Right atrium auricular region (tissue), 2 donors: ENCODE results near the gene FHDC1. TPM values are rescaled to one million over a fixed set of nuclear protein-coding genes. Genes with fewer than 3 reads are reported as not detected.
A peak's percentile ranks its signal among the peaks of the same experiment; 100 is the strongest.
"Not testable (repeated sequence)": the region's sequence is repeated elsewhere in the genome, so short reads cannot be mapped to it uniquely, and the experiment has no call there.

Experiments used
- DNase-seq: peaks from one replicate; pipeline ENCODE4 v3.0.0-alpha.2; 2019; ENCODE audit warnings: low spot score
- H3K27ac ChIP-seq, 2 donors: fragments of 200-600 bp; sonication (generic); 1 replicate in 1 of 2; 2 replicates in 1 of 2; pipeline ENCODE4 v1.5.1; 2016 to 2019
- H3K27me3 ChIP-seq, 2 donors: fragments of 200-600 bp; sonication (generic); one replicate each; pipeline versions ENCODE4 v1.5.1 to v1.6.0; 2017 to 2019
- H3K36me3 ChIP-seq: fragments of 200-600 bp; sonication (generic); one replicate; pipeline ENCODE4 v1.5.1; 2016
- H3K4me1 ChIP-seq, 2 donors: fragments of 200-600 bp; sonication (generic); one replicate each; pipeline versions ENCODE4 v1.5.1 to v1.6.0; 2017 to 2019
- H3K4me3 ChIP-seq, 2 donors: fragments of 200-600 bp; sonication (generic); 1 replicate in 1 of 2; 2 replicates in 1 of 2; pipeline ENCODE4 v1.5.1; 2017 to 2019; ENCODE audit warnings: mild to moderate bottlenecking in 1 of 2, moderate library complexity in 1 of 2
- H3K9me3 ChIP-seq, 2 donors: fragments of 200-600 bp; sonication (generic); one replicate each; pipeline ENCODE4 v1.5.1; 2019
- CTCF ChIP-seq, 2 donors: fragments of 200-600 bp; sonication (generic); IDR thresholded peaks; one replicate each; pipeline ENCODE4 v1.5.1; 2019; ENCODE audit warnings: antibody characterized with exemption in 2 of 2
- total RNA-seq, 2 donors: library from RNA; depleted of rRNA; stranded (reverse); fragments of >200 nt; gene quantifications; one replicate each; pipeline ENCODE4 v1.1.0, GENCODE V29; 2016

FHDC1 gene
- total RNA-seq = under 1 TPM; 0.33 to 0.90 TPM

GRCh38 chr4:152935631-152936445, at the start of gene FHDC1:
FHDC1 (plus strand) TSS chr4:152936323; CDS start chr4:152943058, 6,735 bp downstream.
- H3K27me3 ChIP-seq = peaks cover 0 to 7% of the 10 kb centered on the region in 2 donors
- no peak for TF ChIP-seq CTCF (IDR thresholded peaks at IDR 0.05)
- DNase-seq = no peak

DNA sequence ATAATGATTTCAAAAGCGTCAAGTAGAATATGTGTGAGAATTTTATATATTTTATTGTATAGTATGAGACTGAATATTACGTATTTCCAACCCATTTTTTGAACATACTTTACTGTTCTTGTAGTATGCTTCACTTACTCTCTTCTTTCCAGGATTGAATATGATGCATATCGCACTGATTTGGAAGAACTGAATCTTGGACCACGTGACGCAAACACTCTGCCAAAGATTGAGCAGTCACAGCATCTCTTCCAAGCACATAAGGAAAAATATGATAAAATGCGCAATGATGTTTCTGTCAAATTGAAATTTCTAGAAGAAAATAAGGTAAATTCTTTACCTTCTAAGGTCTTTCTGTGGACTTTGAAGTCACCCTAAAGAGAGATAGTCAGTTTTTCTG, 48.1 kb upstream of the FHDC1 start:
- peaks cover 4% of the 10 kb centered on the region for H3K36me3 ChIP-seq
- TF ChIP-seq CTCF (IDR thresholded peaks at IDR 0.05) = no peak
- DNase-seq = no peak

More at GRCh38 chr4:152935631-152936445, at the start of gene FHDC1:
- Histone ChIP-seq H3K4me3 (peak within 1 kb of the TSS; percentile 37 to 64), H3K4me1 (peaks cover 0 to 28% of the 10 kb centered on the region in 2 donors), H3K9me3 (no peaks in the 10 kb centered on the region), H3K27ac (no peak within 1 kb of the TSS), H3K36me3 (no peaks in the 10 kb centered on the region)

GRCh38 chr4:152892974-152893373, 43.1 kb upstream of the FHDC1 start:
- Histone ChIP-seq H3K36me3 (no peaks in the 10 kb centered on the region), H3K4me3 (no peak overlapping the region), H3K9me3 (no peaks in the 10 kb centered on the region), H3K27me3 (no peaks in the 10 kb centered on the region), H3K4me1 (no peaks in the 10 kb centered on the region), H3K27ac (no peak overlapping the region)
- TF ChIP-seq CTCF (IDR thresholded peaks at IDR 0.05) = no peak
- DNase-seq = no peak

More for the DNA sequence above, 48.1 kb upstream of the FHDC1 start:
- H3K27me3 ChIP-seq = no peaks in the 10 kb centered on the region
- H3K4me1 ChIP-seq = no peaks in the 10 kb centered on the region
- H3K9me3 ChIP-seq = no peaks in the 10 kb centered on the region
- H3K4me3 ChIP-seq = no peak overlapping the region
- no peak overlapping the region for H3K27ac ChIP-seq

DNA sequence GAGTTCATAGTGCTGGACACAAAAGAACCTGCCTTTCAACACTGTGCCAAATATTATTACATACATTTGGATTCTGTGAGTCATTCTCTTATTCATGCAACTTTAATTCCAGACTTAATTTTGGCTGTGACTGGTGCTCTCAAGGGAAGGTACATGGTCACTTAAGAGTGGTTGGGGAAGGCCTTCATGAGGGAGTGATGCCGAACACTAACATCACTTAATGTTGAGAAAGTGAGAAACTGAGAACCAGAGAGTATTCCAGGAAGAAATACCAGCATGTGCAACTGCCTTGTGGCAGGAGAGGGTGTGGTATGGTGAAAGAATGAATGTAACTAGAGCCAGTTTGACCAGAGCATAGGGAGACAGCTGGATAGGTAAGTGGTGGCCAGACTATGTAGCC, 41.5 kb upstream of the FHDC1 start:
- Histone ChIP-seq H3K27me3 (no peaks in the 10 kb centered on the region), H3K4me1 (no peaks in the 10 kb centered on the region), H3K36me3 (no peaks in the 10 kb centered on the region), H3K4me3 (no peak overlapping the region), H3K27ac (no peak overlapping the region), H3K9me3 (no peaks in the 10 kb centered on the region)
- DNase-seq = no peak
- TF ChIP-seq CTCF (IDR thresholded peaks at IDR 0.05) = no peak

DNA sequence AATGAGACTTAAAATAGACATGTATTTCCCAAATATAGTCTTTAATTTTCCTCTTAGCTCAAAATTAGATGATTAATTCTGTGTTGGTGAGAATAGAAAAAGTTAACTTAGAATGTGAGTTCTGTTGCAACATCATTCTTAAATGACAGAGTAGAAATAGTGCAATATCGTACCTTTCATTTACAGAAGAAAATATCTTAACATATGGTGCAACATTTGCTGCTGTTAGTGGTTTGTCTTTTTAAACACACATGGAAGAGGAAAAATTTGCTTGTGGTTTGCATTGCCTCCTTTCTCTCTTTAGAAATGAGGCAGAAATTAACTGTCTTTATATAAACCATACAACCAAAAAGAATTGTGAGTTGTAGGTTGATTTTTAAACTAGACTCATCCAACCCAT, 39.3 kb upstream of the FHDC1 start:
- Histone ChIP-seq H3K9me3 (no peaks in the 10 kb centered on the region), H3K27ac (no peak overlapping the region), H3K36me3 (no peaks in the 10 kb centered on the region), H3K27me3 (no peaks in the 10 kb centered on the region), H3K4me3 (no peak overlapping the region), H3K4me1 (no peaks in the 10 kb centered on the region)
- TF ChIP-seq CTCF (IDR thresholded peaks at IDR 0.05) = no peak
- no peak for DNase-seq

DNA sequence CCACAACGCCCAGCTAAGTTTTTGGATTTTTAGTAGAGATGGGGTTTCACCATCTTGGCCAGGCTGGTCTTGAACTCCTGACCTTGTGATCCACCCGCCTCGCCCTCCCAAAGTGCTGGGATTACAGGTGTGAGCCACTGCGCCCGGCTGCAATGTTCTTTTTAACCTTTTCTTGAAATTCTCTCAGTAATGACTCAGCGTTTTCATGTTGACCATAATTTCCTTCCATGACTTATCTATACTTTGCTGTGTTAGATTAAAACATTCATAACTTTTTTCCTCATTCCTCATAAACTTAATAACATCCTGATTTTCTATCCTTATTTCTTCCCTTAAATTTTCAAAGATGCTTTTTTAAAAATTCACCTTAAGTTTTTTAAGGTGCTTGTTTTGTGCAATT, 38.0 kb upstream of the FHDC1 start:
- H3K27me3 ChIP-seq, H3K27ac ChIP-seq, H3K4me1 ChIP-seq, DNase-seq, H3K9me3 ChIP-seq, H3K4me3 ChIP-seq, H3K36me3 ChIP-seq: not testable (repeated sequence)
